K562 (cell line): ENCODE data around the gene VMP1. TPM values are rescaled to one million over a fixed set of nuclear protein-coding genes. Genes with fewer than 3 reads are reported as not detected.

Source experiments
- BRD4 ChIP-seq: fragments of 200-600 bp; sonication (generic); IDR thresholded peaks from 2 replicates; pipeline ENCODE4 v1.6.1; 2017; ENCODE audit warnings: inconsistent platforms
- CEBPG ChIP-seq, 3 experiments: fragments of 200-800 bp in 1 of 3; sonication (Bioruptor generic) in 1 of 3; sonication (generic) in 1 of 3; formaldehyde crosslinking in 1 of 3; IDR thresholded peaks in 2 of 3; conservative IDR thresholded peaks in 1 of 3; 2 replicates each; pipeline versions ENCODE4 v1.6.1 to v1.8.0; 2016 to 2022; ENCODE audit warnings: missing compliant biosample characterization in 2 of 3, missing genetic modification characterization in 2 of 3, mild to moderate bottlenecking in 1 of 3, missing genetic modification reagents in 1 of 3
- E4F1 ChIP-seq: fragments of 250-450 bp; sonication (Bioruptor Pico); IDR thresholded peaks from 2 replicates; pipeline ENCODE4 v1.5.0; 2021; ENCODE audit warnings: mild to moderate bottlenecking, borderline replicate concordance
- EP400 ChIP-seq: fragments of 450-650 bp; IDR thresholded peaks from 2 replicates; pipeline ENCODE4 v1.6.1; 2017; ENCODE audit warnings: antibody characterized with exemption, mild to moderate bottlenecking, moderate library complexity
- MGA ChIP-seq: fragments of 450-650 bp; IDR thresholded peaks from 2 replicates; pipeline ENCODE4 v1.6.1; 2016; ENCODE audit warnings: mild to moderate bottlenecking, moderate library complexity
- MLLT1 ChIP-seq, 2 experiments: fragments of 450-650 bp; IDR thresholded peaks; 2 replicates each; pipeline ENCODE4 v1.6.1; 2016
- NFRKB ChIP-seq: fragments of 450-650 bp; IDR thresholded peaks from 2 replicates; pipeline ENCODE4 v1.6.1; 2016; ENCODE audit warnings: low read depth
- POLR2H ChIP-seq: IDR thresholded peaks from 2 replicates; pipeline ENCODE4 v1.6.1; 2016; ENCODE audit warnings: missing genetic modification characterization, low read depth, mild to moderate bottlenecking, control low read depth, missing compliant biosample characterization, moderate library complexity
- RBM25 ChIP-seq: fragments of 200-400 bp; formaldehyde crosslinking; IDR thresholded peaks from 2 replicates; pipeline ENCODE4 v1.6.1; 2018; ENCODE audit warnings: low read length, low read depth, moderate library complexity; ENCODE audit not compliant: severe bottlenecking
- SUPT5H ChIP-seq: fragments of 450-650 bp; IDR thresholded peaks from 2 replicates; pipeline ENCODE4 v1.6.1; 2016
- ZKSCAN8 ChIP-seq: fragments of 200-800 bp; sonication (Bioruptor generic); IDR thresholded peaks from 2 replicates; pipeline ENCODE4 v1.6.1; 2016; ENCODE audit warnings: missing genetic modification characterization, missing compliant biosample characterization
- ZNF311 ChIP-seq: fragments of 250-450 bp; sonication (Bioruptor Pico); IDR thresholded peaks from 2 replicates; pipeline ENCODE4 v1.4.0; 2020; ENCODE audit warnings: mild to moderate bottlenecking, moderate library complexity
- polyA plus RNA-seq, 8 experiments: library from polyadenylated mRNA; depleted of rRNA in 4 of 8; stranded (reverse) in 5 of 8; unstranded in 3 of 8; fragments of >200 nt; fragmentation: Nextera tagmentation in 2 of 8; fragmentation: Illumina TruSeq in 1 of 8; extraction: Ambion mirVana in 2 of 8; extraction: Trizol in 1 of 8; gene quantifications; 2 replicates each; pipeline versions ENCODE4 v1.2.1 to v1.2.3, GENCODE V29; 2011 to 2014; ENCODE audit warnings: inconsistent platforms in 1 of 8, missing spikeins in 1 of 8
- total RNA-seq, 7 experiments: library from RNA; depleted of rRNA in 6 of 7; stranded (reverse); fragments of >200 nt in 6 of 7; fragmentation: Illumina TruSeq in 2 of 7; extraction: Trizol in 2 of 7; gene quantifications; 2 replicates each; pipeline versions ENCODE4 v1.2.1 to v1.2.3, GENCODE V29; 2011 to 2021; ENCODE audit warnings: low replicate concordance in 1 of 7

Gene VMP1
- total and polyA plus RNA-seq, 9 of the 15 experiments (the other 6 are each of a cell fraction or from before 2014, with no cell fraction given): 123 to 304 (median 151) TPM

- no peak for TF ChIP-seq RBM25
- TF ChIP-seq E4F1 (CRISPR knock-in tag): peak; percentile 61; the same call in 1 of the 2 replicates
- TF ChIP-seq MLLT1 (IDR thresholded peaks at IDR 0.05): 0 out of 4 replicates have a peak, but pooled peaks of 1 of the 2 experiments have one; percentile 10
- peak; percentile 43 for TF ChIP-seq EP400
- peak; percentile 90 for TF ChIP-seq BRD4
- 0 out of 2 replicates have a peak, but pooled peaks have one; percentile 13 for TF ChIP-seq SUPT5H
- TF ChIP-seq ZNF311 (CRISPR knock-in tag): peak; percentile 55; the same call in 1 of the 2 replicates
- TF ChIP-seq ZKSCAN8: peak; percentile 7; the same call in 1 of the 2 replicates
- no peak for TF ChIP-seq CEBPG (CRISPR knock-in tag; IDR thresholded peaks at IDR 0.05)
- peak; percentile 63 to 81 for TF ChIP-seq CEBPG (tag; conservative IDR thresholded peaks at IDR 0.05 in 1 of 2, IDR thresholded peaks at IDR 0.05 in 1 of 2)
- peak; percentile 33 for TF ChIP-seq MGA
- TF ChIP-seq NFRKB: peak; percentile 91
- peak; percentile 54 for TF ChIP-seq POLR2H (tag)
These were observed 97.5 kb downstream of the VMP1 start (continued) for GRCh38 chr17:59804901-59805465.
